AG08396 (cell line): ENCODE data around the gene AOC2.
"Not testable (repeated sequence)": the region's sequence is repeated elsewhere in the genome, so short reads cannot be mapped to it uniquely, and the experiment has no call there.

Experiments used
- DNase-seq: peaks from one replicate; pipeline ENCODE4 v3.0.0; 2012; ENCODE audit warnings: low spot score, mixed read lengths

The AOC2 gene

DNA sequence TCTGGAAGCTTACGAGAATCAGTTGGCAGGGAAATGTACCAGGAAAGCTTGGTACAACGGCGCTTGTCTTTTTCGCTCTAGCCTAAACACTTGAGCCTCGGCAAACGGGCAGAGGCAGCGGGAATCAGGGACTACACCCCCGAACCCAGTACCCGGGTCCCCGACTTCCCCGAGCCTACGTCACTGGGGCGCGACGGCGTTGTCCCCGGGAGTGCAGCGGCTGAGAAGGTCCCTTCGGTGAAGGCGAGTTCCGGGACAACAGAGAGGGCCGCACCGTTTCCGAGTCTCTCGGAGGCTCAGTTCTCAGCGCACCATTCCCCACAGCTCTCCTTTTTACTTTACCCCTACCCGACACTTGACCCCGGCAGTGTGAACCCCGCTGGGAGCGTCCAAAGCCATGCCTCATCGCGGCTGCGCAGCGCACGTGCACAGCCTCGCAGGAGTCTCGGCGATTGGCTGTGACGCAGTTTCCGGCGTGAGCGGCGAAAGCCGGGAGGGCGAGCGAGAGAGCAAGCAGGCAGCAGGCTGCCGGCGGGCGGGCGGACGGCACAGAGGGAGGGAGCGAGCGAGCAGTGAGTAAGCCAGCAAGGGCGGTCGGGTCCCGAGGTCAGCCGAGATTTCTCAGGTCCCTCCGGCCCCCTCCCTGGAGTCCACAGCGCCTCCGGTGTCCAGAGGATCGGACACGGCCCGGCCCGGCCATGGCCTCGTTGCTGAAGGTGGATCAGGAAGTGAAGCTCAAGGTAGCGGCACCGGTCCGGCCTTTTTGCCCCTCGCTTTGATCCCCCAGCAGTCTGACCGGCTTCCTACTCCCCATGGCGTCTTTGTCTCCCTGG lies 11.2 kb upstream of the AOC2 start, which contains the start of gene PSME3:
Gene PSME3 (plus strand): TSS at position 464 of the 833 bp plus-strand sequence. CDS start 235 bp downstream, at position 699.
- DNase-seq, result peak; percentile 91

DNA sequence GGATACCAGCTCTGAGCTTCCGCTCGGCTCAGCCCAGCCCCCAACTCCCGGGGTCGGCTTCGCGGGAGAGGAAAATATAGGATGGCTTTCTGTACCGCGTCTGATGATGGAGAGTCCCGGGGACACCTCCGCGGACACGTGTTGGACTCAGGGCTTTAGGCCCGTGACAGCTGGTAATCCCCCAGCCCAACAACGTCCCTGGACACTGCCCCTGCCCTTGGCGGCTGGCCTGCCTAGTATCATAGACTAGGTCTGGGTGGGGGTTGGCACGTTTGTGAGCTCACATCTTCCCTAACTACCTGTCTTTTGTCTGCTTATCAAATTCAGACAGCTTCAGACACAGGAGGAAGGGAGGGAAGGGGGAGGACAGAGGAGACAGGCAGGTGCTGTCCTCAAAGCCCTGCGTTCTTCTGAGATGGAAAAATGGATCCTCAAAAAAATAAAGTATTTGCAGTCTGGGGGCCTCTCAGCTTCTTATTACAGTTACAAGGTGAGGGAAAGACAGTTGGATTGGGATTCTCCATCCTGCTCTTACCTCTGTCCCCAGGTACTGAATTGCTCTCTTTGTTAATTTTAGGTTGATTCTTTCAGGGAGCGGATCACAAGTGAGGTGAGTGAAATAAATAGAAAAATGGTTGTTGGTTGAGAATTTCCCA lies 10.5 kb upstream of the AOC2 start:
- DNase-seq, result no peak

DNA sequence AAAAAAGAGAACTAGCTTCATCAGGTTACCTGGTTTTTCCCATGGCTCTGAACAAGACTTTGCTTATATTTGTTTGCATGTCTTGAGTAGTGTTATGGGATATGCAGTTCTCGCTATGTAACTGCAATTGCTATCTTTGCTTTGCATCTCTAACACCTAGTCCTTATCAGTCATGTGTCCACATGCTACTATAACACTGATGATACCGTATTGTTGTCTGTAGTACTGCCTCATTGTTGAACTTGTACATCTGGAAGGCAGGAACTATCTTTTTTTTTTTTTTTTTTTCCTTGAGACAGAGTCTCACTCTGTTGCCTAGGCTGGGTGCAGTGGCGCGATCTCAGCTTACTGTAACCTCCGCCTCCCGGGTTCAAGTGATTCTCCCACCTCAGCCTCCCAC lies 8.6 kb upstream of the AOC2 start:
- DNase-seq, result no peak

DNA sequence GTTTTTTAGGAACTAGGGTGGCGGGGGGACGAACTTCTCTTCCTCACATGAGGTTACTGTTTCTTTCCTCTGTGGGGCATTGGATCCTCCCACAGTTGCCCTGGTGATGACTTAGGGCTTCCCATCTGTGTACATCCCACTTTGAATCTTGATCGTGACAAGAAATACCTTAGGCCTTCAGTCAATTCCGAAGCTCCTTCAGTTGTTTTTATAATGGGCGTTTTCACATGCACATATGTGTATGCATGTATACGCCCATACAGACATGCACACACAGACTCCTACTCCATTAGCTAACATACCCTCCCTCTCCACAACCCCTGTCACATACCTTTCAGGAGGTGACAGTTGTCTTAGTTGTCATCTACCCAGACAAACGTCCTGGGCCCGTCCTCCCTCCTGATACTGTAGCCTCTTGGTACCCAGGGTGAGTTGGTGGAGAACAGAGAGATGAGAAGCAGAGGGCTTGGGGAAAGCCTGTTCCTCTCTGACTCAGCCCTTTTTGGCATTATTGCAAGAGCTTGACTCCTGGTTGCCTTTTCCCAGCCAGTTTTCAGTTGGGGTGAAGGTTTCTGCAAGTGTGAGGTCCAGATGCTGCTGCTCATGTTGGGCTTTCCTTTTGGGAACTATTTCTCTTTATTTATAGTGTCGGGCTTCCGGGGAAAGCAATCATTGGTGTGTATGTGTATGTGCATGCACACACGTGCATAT lies 2.2 kb upstream of the AOC2 start:
- DNase-seq, result peak; percentile 53

DNA sequence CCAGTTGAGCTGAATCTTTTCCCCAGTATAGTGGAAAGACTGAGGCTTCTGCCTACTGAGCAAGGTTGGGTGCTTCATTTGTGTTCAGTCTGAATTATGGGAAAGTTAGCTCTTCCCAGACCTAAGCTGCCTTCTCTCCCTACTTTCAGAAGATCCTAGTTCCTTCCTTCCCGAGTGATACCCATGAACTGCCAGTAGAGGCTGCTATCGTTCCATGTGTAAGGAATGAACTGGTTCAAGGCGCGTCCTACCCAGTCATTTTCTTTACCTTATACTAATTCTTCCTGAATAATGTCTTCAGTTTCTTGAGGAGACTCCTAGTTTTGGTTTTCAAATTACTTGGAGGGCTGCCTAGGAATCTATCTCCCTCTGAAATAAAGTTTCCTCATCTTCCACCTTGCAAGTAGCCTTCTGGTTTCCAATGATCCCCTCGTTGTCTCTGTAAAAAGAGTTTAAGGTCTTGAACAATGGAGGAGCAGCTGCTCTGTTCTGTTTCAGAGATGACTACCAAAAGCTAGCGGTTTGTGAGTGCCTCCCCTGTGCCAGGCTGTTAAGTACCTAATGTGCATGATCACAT lies 934 bp upstream of the AOC2 start:
- DNase-seq, result peak; percentile 82

DNA sequence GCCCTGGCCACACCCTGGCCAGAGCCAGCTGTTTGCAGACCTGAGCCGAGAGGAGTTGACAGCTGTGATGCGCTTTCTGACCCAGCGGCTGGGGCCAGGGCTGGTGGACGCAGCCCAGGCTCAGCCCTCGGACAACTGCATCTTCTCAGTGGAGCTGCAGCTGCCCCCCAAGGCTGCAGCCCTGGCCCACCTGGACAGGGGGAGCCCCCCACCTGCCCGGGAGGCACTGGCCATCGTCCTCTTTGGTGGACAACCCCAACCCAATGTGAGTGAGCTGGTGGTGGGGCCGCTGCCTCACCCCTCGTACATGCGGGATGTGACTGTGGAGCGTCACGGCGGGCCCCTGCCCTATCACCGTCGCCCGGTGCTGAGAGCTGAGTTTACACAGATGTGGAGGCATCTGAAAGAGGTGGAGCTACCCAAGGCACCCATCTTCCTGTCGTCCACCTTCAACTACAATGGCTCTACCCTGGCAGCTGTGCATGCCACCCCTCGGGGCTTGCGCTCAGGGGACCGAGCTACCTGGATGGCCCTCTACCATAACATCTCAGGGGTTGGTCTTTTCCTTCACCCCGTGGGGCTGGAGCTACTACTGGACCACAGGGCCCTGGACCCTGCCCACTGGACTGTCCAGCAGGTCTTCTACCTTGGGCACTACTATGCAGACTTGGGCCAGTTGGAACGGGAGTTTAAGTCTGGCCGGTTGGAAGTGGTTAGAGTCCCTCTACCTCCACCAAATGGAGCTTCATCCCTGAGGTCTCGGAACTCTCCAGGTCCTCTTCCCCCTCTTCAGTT lies 578 bp downstream of the AOC2 start:
- DNase-seq, result no peak

DNA sequence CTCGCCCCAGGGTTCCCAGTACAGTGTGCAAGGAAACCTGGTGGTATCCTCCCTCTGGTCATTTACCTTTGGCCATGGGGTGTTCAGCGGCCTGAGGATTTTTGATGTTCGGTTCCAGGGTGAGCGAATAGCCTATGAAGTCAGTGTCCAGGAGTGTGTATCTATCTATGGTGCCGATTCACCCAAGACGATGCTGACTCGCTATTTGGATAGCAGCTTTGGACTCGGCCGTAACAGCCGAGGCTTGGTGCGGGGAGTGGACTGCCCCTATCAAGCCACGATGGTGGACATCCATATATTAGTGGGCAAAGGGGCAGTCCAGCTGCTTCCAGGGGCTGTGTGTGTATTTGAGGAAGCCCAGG lies 1.2 kb downstream of the AOC2 start:
- no peak for DNase-seq

DNA sequence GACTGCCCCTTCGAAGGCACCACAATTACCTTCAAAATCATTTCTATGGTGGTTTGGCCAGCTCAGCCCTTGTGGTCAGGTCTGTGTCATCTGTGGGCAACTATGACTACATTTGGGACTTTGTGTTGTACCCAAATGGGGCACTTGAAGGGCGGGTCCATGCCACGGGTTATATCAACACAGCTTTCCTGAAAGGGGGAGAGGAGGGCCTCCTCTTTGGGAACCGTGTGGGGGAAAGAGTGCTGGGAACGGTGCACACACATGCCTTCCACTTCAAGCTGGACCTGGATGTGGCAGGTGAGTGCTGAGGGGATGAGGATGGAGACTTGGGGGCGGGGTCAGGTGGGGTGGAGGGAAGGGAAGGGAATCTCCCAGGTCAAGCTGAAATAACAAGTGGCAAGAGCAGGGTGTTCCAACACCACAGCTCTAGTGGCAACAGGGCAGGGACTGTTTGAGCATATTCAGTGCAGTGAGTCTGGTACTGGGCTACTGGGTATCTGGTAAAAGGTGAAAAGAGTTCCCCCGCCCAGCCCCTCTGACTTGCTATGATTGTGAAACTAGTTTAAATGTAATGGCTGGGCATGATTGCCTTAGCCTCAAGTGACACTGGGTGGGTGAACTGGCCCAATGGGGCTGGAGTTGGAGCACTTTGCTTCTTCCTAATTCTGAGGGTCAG lies 1.7 kb downstream of the AOC2 start:
- no peak for DNase-seq

DNA sequence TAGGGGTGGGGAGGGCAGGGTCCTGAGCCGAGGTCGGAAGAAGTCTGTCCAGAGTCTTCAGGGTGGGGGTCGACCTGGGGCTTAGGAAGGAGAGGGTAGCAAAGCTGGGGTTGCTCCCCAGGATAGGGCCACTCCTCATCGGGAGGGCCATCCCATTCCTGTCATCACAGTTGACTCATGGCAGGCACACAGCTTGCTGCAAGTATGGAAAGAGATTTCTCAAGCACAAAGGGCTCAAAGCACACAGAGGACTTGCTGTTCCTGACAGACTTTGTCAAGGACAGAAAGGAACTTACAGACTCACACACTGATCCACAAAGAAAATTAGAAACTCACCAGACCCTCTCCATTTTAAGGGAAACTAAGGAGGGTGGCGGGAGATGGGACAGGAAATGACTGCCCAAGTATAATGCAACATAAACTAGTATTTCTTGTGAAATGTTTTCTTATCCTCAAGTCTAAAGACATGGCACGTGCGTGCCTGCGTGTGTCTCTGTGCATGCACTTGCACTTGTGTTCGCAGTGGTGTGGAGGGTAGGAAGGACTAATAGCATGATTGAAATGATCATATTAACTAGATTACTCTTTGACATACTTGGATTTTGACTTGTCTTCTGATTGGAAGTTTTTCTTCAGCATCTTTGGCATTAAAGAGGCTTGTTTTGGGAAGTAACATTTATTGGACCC lies 2.4 kb downstream of the AOC2 start:
- peak; percentile 58 for DNase-seq

DNA sequence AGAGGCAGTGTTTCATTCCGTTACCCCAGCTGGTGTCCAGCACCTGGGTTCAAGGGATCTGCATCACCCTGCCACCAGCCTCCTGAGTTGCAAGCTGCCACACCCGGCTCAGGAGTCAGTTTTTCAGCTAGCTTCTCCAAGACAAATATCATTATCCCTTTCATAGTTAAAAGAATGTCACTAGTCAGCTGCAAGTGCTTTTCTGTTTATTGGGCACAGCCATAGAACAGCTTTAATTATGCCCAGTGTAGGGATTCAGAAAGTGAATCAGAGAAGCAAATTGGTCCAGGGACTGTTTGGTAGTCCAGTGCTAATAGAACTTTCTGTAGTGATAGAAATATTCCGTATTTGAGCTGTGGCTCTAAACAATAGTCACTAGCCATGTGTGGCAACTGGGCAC lies 3.7 kb downstream of the AOC2 start:
- DNase-seq, result no peak

DNA sequence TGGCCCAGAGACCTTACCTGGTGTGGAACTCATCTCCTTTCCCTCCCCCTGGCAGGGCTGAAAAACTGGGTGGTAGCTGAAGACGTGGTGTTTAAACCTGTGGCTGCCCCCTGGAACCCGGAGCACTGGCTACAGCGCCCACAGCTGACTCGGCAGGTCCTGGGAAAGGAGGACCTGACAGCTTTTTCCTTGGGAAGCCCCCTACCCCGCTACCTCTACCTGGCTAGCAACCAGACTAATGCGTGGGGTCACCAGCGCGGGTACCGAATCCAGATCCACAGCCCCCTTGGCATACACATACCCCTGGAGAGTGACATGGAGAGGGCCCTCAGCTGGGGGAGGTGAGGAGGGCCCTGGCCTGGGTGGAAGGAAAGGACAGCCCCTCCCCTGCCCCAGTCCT lies 4.7 kb downstream of the AOC2 start:
- no peak for DNase-seq

DNA sequence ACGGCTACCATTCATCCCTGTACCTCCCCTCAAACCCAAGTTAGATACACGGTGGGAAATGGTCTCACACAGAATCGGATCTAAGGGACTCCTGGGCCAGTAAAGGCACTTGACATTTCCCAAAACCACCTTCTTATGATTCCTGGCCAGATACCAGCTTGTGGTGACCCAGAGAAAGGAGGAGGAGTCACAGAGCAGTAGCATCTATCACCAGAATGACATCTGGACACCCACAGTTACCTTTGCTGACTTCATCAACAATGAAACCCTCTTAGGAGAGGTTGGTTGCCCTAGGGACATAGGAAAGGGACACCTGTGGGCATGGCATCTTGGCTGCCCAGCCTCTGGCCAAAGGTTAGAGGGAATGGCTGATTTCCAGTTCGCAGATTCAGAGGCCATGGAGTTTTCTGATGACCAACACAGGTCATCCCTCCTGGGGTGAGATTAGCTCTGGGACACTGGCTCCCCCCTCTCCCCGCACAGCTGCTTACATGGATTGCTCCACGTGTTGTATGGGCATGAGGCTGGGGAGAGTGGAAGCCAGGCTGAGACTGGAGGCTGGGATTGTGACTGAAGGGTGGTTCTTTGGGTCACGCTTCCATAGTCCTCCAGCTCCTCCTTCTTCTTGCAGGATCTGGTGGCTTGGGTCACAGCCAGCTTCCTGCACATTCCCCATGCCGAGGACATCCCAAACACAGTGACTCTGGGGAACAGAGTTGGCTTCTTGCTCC lies 5.2 kb downstream of the AOC2 start:
- no peak for DNase-seq

DNA sequence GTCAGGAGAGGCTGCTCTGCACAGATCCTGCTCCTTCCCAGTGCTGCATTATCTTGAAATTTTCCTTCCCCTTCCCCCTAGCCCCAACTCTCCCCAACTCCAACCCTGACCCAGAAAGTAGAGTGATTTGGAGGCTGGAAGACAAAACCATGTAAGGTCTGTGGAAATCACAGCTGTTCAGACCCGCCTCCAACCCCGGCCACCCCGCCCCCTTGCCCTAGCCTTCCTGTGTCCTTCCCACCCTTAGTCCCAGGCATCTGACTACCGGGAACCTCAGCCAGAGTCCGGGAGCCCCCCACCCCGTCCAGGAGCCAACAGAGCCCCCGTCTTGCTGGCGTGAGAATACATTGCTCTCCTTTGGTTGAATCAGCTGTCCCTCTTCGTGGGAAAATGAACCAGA lies 6.6 kb downstream of the AOC2 start, which contains the start of gene AOC3:
Gene AOC3 (plus strand): TSS at position 246 of the 400 bp plus-strand sequence. CDS start 145 bp downstream, at position 391.
- no peak for DNase-seq

DNA sequence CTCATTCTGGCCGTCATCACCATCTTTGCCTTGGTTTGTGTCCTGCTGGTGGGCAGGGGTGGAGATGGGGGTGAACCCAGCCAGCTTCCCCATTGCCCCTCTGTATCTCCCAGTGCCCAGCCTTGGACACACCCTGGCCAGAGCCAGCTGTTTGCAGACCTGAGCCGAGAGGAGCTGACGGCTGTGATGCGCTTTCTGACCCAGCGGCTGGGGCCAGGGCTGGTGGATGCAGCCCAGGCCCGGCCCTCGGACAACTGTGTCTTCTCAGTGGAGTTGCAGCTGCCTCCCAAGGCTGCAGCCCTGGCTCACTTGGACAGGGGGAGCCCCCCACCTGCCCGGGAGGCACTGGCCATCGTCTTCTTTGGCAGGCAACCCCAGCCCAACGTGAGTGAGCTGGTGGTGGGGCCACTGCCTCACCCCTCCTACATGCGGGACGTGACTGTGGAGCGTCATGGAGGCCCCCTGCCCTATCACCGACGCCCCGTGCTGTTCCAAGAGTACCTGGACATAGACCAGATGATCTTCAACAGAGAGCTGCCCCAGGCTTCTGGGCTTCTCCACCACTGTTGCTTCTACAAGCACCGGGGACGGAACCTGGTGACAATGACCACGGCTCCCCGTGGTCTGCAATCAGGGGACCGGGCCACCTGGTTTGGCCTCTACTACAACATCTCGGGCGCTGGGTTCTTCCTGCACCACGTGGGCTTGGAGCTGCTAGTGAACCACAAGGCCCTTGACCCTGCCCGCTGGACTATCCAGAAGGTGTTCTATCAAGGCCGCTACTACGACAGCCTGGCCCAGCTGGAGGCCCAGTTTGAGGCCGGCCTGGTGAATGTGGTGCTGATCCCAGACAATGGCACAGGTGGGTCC lies 7.2 kb downstream of the AOC2 start:
- DNase-seq, result not testable (repeated sequence)

DNA sequence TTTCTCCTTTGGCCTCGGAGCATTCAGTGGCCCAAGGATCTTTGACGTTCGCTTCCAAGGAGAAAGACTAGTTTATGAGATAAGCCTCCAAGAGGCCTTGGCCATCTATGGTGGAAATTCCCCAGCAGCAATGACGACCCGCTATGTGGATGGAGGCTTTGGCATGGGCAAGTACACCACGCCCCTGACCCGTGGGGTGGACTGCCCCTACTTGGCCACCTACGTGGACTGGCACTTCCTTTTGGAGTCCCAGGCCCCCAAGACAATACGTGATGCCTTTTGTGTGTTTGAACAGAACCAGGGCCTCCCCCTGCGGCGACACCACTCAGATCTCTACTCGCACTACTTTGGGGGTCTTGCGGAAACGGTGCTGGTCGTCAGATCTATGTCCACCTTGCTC lies 8.0 kb downstream of the AOC2 start:
- no peak for DNase-seq

DNA sequence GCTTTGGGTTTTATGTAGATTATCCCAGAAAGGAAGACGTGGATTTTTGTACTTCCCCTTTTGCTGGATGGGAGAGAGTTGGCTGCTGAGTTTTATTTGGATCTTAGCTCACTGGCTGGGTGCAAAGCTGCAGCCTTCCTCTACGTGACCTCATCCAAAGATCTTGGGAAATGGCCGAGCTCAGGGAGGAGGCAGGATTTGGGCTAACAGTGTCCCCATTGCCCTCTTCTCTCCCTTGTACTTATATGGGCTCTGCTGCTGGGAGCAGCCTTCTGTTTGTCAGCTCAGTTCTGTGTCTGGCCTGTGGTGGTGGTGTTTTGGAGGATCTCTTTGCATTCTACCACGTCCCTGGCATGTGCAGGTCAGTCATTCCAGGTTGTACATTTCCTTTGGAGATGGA lies 8.6 kb downstream of the AOC2 start:
- DNase-seq, result no peak

DNA sequence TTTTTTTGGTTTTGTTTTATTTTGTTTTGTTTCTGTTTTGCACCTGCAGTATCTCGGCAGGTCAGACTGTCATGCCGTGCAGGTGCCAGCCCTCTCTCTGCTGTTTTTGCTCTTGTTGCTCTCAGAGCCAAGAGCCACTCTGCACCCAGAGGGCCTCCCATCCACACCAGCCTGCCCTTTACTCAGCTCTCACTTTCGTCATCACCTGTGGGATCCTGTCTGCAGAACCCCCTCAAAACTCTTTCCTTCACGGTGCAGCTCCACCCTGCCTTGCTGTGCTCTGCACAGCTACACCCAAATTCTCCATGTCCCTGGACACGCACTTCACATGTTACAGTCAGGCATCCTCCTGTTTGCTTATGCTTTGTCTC lies 9.2 kb downstream of the AOC2 start:
- no peak for DNase-seq

DNA sequence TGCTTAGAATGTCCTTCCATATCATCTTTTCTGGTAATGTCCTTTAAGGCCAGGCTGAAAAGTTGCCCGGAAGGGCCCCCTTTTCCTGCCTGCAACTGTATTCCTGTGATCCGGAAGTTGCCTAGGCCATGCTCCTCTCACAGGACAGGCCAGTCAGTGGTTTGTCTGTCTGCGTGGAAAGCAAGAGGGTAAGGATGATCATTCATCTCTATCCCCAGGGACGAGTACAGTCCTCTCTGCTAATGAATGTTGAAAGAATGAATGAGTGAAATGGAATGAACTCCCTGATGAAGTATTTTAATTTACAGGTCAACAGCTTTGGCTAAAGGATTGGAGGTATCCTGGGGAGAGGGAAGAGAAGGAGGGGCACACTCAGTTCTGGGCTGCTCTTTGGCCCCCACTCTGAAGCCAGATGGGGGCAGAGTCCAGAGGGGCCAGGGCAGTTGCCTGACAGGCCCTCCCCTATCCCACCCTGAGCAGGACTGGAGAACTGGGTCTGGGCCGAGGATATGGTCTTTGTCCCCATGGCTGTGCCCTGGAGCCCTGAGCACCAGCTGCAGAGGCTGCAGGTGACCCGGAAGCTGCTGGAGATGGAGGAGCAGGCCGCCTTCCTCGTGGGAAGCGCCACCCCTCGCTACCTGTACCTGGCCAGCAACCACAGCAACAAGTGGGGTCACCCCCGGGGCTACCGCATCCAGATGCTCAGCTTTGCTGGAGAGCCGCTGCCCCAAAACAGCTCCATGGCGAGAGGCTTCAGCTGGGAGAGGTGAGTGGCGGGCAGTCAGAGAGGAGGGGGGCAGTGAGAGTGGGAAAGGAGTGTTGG lies 9.8 kb downstream of the AOC2 start:
- no peak for DNase-seq
